ENCODE data around the gene ZNF594.

GRCh38 chr17:5198472-5198871 lies 6.8 kb upstream of the ZNF594 start:
- TF ChIP-seq, protein P1, sequence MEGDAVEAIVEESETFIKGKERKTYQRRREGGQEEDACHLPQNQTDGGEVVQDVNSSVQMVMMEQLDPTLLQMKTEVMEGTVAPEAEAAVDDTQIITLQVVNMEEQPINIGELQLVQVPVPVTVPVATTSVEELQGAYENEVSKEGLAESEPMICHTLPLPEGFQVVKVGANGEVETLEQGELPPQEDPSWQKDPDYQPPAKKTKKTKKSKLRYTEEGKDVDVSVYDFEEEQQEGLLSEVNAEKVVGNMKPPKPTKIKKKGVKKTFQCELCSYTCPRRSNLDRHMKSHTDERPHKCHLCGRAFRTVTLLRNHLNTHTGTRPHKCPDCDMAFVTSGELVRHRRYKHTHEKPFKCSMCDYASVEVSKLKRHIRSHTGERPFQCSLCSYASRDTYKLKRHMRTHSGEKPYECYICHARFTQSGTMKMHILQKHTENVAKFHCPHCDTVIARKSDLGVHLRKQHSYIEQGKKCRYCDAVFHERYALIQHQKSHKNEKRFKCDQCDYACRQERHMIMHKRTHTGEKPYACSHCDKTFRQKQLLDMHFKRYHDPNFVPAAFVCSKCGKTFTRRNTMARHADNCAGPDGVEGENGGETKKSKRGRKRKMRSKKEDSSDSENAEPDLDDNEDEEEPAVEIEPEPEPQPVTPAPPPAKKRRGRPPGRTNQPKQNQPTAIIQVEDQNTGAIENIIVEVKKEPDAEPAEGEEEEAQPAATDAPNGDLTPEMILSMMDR (IDR thresholded peaks at IDR 0.05; ENCODE audit: low read depth, low read length) = no peak
- TF ChIP-seq EZH2phosphoT487 (IDR thresholded peaks at IDR 0.05; ENCODE audit: low read depth) = no peak

Data from OCI-LY3 (cell line).